ENCODE results near the gene KRT77. TPM values are rescaled to one million over a fixed set of nuclear protein-coding genes. Genes with fewer than 3 reads are reported as not detected.

Gene KRT77
- total and polyA plus RNA-seq, 4 donors: not detected

DNA sequence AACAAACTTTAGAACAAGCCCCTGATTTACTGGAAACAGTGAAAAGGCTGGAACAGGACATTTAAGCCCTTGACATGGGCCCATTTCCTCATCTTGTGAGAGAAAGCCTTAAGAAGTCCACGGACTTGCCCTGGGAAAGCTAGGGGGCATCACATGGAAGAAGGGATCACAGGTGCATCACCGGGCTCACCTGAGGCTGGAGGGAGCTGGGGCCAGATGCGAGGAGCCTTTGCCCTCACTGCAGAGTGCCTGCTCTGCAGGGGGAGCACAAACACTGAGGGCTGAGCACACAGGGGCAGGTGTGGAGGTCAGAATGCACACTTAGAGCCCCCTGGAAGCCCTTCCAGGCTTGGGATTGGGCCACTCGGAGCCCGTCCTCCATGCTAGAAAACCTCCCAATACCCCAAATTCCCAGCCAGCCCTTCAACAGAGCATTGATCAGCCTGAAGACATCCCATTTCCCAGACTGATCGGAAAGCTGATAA is 17.9 kb downstream of the KRT77 start:
- DNase-seq (no peak), ATAC-seq (ENCODE audit: insufficient read depth, low FRiP score) (no peak)
- no peaks in the 10 kb centered on the region for H3K9me3 ChIP-seq (ENCODE audit: control insufficient read depth in 4 of 4, insufficient read depth in 3 of 4, low read length in 3 of 4)
- TF ChIP-seq, protein P1, sequence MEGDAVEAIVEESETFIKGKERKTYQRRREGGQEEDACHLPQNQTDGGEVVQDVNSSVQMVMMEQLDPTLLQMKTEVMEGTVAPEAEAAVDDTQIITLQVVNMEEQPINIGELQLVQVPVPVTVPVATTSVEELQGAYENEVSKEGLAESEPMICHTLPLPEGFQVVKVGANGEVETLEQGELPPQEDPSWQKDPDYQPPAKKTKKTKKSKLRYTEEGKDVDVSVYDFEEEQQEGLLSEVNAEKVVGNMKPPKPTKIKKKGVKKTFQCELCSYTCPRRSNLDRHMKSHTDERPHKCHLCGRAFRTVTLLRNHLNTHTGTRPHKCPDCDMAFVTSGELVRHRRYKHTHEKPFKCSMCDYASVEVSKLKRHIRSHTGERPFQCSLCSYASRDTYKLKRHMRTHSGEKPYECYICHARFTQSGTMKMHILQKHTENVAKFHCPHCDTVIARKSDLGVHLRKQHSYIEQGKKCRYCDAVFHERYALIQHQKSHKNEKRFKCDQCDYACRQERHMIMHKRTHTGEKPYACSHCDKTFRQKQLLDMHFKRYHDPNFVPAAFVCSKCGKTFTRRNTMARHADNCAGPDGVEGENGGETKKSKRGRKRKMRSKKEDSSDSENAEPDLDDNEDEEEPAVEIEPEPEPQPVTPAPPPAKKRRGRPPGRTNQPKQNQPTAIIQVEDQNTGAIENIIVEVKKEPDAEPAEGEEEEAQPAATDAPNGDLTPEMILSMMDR (IDR thresholded peaks at IDR 0.05; ENCODE audit: control extremely low read depth, extremely low read depth): no peak
- H3K4me1 ChIP-seq (ENCODE audit: control insufficient read depth in 5 of 5, insufficient read depth in 5 of 5, low read length in 5 of 5): no peaks in the 10 kb centered on the region
- H3K27ac ChIP-seq (ENCODE audit: low read depth in 1 of 2, low read length in 1 of 2): no peak overlapping the region
- H3K36me3 ChIP-seq (ENCODE audit: control insufficient read depth in 4 of 4, insufficient read depth in 4 of 4, low read length in 4 of 4): no peaks in the 10 kb centered on the region
- H3K27me3 ChIP-seq (ENCODE audit: control insufficient read depth in 3 of 3, insufficient read depth in 3 of 3, low read length in 2 of 3): peaks cover 3 to 20% (median 11%) of the 10 kb centered on the region in 3 donors
- 73 to 82% methylated on average over 6 of the region's 6 CpGs for WGBS, 2 donors
- no peak overlapping the region for H3K9ac ChIP-seq (ENCODE audit: insufficient read depth in 1 of 2, low read length in 2 of 2)
- H3K4me3 ChIP-seq: no peak overlapping the region

- Histone ChIP-seq H3K36me3 (ENCODE audit: control insufficient read depth in 4 of 4, insufficient read depth in 4 of 4, low read length in 4 of 4) (no peaks in the 10 kb centered on the region), H3K27ac (ENCODE audit: low read depth in 1 of 2, low read length in 1 of 2) (no peak overlapping the region), H3K4me3 (peak overlapping the region; percentile 18), H3K4me1 (ENCODE audit: control insufficient read depth in 5 of 5, insufficient read depth in 5 of 5, low read length in 5 of 5) (no peaks in the 10 kb centered on the region), H3K27me3 (ENCODE audit: control insufficient read depth in 3 of 3, insufficient read depth in 3 of 3, low read length in 2 of 3) (peaks cover 2 to 13% (median 3%) of the 10 kb centered on the region in 3 donors), H3K9me3 (ENCODE audit: control insufficient read depth in 4 of 4, insufficient read depth in 3 of 4, low read length in 3 of 4) (no peaks in the 10 kb centered on the region), H3K9ac (ENCODE audit: insufficient read depth in 1 of 2, low read length in 2 of 2) (no peak overlapping the region)
- DNase-seq (no peak), ATAC-seq (ENCODE audit: insufficient read depth, low FRiP score) (no peak)
- 86 to 97% methylated on average over 2 of the region's 2 CpGs for WGBS, 2 donors
- TF ChIP-seq, protein P1 (IDR thresholded peaks at IDR 0.05; ENCODE audit: control extremely low read depth, extremely low read depth): no peak
Observed at GRCh38 chr12:52684431-52684830, 18.9 kb downstream of the KRT77 start.

DNA sequence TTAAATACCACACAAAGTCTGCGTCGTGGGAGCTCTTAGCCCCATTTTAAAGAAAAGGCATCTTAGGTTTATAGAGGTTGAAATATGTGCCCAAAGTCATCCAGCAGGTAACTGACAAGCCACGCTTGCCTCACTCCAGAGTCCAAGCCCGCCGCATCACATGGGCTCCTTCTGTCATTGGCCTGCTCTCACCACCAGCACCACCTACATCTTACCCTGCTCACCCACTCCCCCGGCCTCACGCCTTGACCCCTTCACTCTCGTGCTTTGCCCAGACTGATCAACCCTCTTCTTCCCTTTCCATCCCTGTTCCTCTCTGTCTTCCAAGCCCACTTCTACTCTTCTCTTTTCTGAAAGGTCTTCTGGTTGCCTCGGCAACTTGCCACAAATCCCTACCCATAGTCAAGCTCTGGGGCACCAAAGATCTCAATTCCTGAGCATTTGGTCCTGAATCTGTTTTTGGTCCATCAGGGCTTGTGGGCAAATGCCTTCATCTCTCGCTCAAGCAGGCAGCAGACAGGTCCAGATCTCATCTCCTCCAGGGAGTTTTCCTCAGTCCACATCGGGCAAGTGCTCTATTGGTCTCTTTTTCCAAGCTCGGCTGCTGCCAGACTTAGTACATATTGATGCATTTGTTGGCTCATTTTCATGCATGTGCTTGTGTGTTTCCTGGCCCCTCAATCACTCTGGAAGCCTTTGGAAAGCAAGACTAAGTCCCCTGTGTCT is 19.6 kb downstream of the KRT77 start:
- peaks cover 2 to 10% (median 3%) of the 10 kb centered on the region in 3 donors for H3K27me3 ChIP-seq (ENCODE audit: control insufficient read depth in 3 of 3, insufficient read depth in 3 of 3, low read length in 2 of 3)
- no peaks in the 10 kb centered on the region for H3K4me1 ChIP-seq (ENCODE audit: control insufficient read depth in 5 of 5, insufficient read depth in 5 of 5, low read length in 5 of 5)
- H3K4me3 ChIP-seq: no peak overlapping the region
- 84 to 93% methylated on average over 12 of the region's 12 CpGs for WGBS, 2 donors
- H3K9ac ChIP-seq (ENCODE audit: insufficient read depth in 1 of 2, low read length in 2 of 2): no peak overlapping the region
- TF ChIP-seq, protein P1 (IDR thresholded peaks at IDR 0.05; ENCODE audit: control extremely low read depth, extremely low read depth): no peak
- H3K9me3 ChIP-seq (ENCODE audit: control insufficient read depth in 4 of 4, insufficient read depth in 3 of 4, low read length in 3 of 4): no peaks in the 10 kb centered on the region
- H3K27ac ChIP-seq (ENCODE audit: low read depth in 1 of 2, low read length in 1 of 2): no peak overlapping the region
- ATAC-seq (ENCODE audit: insufficient read depth, low FRiP score): no peak
- no peak for DNase-seq
- H3K36me3 ChIP-seq (ENCODE audit: control insufficient read depth in 4 of 4, insufficient read depth in 4 of 4, low read length in 4 of 4): no peaks in the 10 kb centered on the region

All from lung (tissue), 12 donors.